ENCODE data around the gene MFAP3. TPM values are rescaled to one million over a fixed set of nuclear protein-coding genes. Genes with fewer than 3 reads are reported as not detected.

The MFAP3 gene
- polyA plus RNA-seq, 2 donors, result 1.3 to 8.0 TPM

DNA sequence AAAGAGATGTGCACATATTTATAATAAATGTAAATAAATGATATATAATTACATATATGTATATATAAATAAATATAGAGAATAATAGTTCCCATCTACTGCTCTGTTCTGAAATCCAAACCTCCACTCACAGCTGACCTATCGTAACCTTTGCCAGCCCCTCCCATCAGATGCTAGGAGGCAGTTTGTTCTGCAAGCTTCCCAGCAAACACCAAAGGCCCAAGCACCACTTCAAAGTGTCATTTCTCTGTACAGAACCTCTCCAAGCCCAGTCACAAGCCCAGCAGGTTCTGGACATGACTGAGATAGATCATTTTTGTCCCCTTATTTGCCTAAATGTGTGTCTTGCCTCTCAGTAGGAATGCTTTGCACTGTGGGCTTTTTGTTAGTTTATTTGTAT lies 62.4 kb downstream of the MFAP3 start:
- WGBS, 2 donors, result 87 to 92% methylated on average over 1 of the region's 1 CpG

GRCh38 chr5:154103233-154103632 lies 64.5 kb downstream of the MFAP3 start:
- no peaks in the 10 kb centered on the region for H3K36me3 ChIP-seq (ENCODE audit: control insufficient read depth in 2 of 2, insufficient read depth in 2 of 2, low read length in 1 of 2)
- no peak overlapping the region for H3K27ac ChIP-seq (ENCODE audit: low read depth in 2 of 2, low read length in 1 of 2)
- WGBS, 2 donors, result 56 to 69% methylated on average over 4 of the region's 4 CpGs
- H3K4me3 ChIP-seq (ENCODE audit: low read depth in 1 of 2, low read length in 2 of 2), result no peak overlapping the region
- H3K27me3 ChIP-seq (ENCODE audit: control insufficient read depth in 1 of 2, insufficient read depth in 2 of 2, low read length in 2 of 2), result no peaks in the 10 kb centered on the region
- H3K4me1 ChIP-seq (ENCODE audit: control insufficient read depth in 2 of 2, insufficient read depth in 2 of 2, low read length in 1 of 2), result no peaks in the 10 kb centered on the region
- no peaks in the 10 kb centered on the region for H3K9me3 ChIP-seq (ENCODE audit: control insufficient read depth in 2 of 2, insufficient read depth in 1 of 2, low read depth in 1 of 2, low read length in 1 of 2)

More for the DNA sequence above, 62.4 kb downstream of the MFAP3 start:
- H3K27ac ChIP-seq (ENCODE audit: low read depth in 2 of 2, low read length in 1 of 2), result no peak overlapping the region
- no peaks in the 10 kb centered on the region for H3K36me3 ChIP-seq (ENCODE audit: control insufficient read depth in 2 of 2, insufficient read depth in 2 of 2, low read length in 1 of 2)
- H3K4me1 ChIP-seq (ENCODE audit: control insufficient read depth in 2 of 2, insufficient read depth in 2 of 2, low read length in 1 of 2), result no peaks in the 10 kb centered on the region
- no peaks in the 10 kb centered on the region for H3K27me3 ChIP-seq (ENCODE audit: control insufficient read depth in 1 of 2, insufficient read depth in 2 of 2, low read length in 2 of 2)
- H3K4me3 ChIP-seq (ENCODE audit: low read depth in 1 of 2, low read length in 2 of 2), result no peak overlapping the region
- H3K9me3 ChIP-seq (ENCODE audit: control insufficient read depth in 2 of 2, insufficient read depth in 1 of 2, low read depth in 1 of 2, low read length in 1 of 2), result no peaks in the 10 kb centered on the region

Other genes with a start within 250 kb of the MFAP3 start
- gene FAM114A2, start 57 bp upstream of the MFAP3 start, polyA plus RNA-seq, result 1 to 10 TPM; 6.2 to 8.2 TPM
- gene GALNT10, start 151.8 kb downstream of the MFAP3 start, polyA plus RNA-seq, result 1 to 10 TPM; 1.4 to 1.9 TPM

Measured in esophagus (tissue), 2 donors.